T-helper 2 cell treated with Interferon-gamma antibody and Interleukin-4, amounts not matched to agents 100 ng/mL and 5 ng/mL, for 36 hours (primary cell): Measurements from ENCODE around the gene REC8. TPM values are rescaled to one million over a fixed set of nuclear protein-coding genes. Genes with fewer than 3 reads are reported as not detected.

Experiments used
- intact Hi-C: fragments of 100-400 bp; cut with micrococcal nuclease; formaldehyde crosslinking; loops from one replicate; pipeline ENCODE4 v1.15.1; 2023
- total RNA-seq: library from RNA; stranded (reverse); gene quantifications from 2 replicates; pipeline ENCODE4 v1.2.3, GENCODE V29; 2022

The REC8 gene
- total RNA-seq, 1 donor from 2014 or later = 68.7 TPM

GRCh38 chr14:24181371-24182077 lies 9.6 kb downstream of the REC8 start:
- intact Hi-C loops = no loop called here

DNA sequence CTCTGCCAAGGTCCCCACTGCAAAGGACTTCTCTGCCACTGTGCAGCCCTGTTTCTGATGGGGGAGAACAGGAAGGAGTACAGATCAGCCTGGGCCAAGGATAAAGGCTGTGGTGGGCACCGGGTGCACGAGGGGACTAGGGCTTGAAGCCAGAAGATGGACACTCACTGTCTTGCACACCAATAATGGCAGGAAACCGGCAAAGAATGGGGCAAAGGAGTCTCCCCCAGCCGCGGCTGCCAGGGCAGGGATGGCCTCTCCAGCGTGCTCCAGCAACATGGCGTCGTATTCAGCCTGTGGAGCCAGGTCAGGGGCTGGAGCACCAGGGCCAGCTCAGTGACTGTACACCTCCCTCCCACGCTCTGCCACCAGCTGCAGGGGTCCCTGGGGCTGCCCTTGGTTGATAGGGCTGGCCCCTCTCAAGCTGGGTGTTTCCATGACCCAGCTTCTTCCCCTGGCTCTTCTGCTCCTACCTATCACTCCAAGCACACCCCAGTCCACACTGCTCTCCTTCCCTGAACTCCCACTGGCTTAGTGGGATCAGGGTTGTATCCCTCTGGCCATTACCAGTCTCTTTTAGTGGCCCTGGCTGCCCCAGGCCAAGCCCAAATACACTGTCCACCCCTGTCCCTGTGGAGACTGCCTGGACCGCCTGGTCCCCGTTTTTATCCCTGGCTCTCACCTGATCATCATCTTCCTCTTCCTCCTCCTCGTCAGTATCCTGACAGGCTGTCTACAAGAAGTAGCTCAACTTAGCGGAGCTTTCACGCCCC lies 10.4 kb downstream of the REC8 start:
- intact Hi-C loops = no loop called here

- intact Hi-C loops = no loop called here
Measured at GRCh38 chr14:24183014-24183481, 11.2 kb downstream of the REC8 start.

DNA sequence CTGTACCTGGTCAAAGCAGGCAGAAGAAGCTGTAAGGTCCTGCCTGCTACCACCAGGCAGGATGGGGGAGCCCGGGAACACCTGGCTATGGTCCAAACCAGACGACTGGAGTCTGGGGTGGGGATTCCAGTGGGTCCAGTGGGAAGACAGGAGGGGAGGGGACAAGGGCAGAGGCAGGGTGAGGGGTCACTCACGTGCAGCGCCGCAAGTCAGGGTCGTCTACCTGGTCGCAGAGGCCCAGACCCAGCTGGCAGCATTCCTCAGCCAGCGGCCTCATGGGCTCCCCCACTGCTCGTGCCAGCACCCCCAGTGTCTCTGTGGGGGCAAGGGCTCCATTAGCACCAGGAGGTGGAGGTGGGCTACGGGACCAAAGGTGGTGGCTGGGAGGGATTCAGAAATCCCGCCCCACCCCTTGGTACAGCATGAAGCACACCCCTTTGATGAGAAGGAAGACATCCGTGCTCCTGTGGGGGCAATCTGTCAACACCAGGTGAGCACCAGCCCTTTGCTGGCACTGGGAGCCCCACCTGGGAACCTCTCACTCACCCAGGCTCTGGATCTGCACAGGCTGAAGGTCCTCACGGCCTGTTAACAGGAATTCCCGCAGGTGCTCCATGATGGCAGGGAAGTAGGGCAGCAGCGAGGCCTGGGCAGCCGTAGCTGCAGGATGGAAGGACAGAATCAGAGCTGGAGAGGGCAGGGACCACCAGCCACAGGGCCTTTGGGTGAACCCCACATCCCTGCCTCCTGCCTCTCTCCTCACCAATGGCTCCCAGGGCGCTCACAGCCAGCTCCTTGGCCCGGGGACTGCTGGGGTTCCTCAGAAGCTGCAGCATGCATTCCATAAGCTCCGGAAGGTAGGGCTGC lies 12.5 kb downstream of the REC8 start:
- intact Hi-C loops = no loop called here

DNA sequence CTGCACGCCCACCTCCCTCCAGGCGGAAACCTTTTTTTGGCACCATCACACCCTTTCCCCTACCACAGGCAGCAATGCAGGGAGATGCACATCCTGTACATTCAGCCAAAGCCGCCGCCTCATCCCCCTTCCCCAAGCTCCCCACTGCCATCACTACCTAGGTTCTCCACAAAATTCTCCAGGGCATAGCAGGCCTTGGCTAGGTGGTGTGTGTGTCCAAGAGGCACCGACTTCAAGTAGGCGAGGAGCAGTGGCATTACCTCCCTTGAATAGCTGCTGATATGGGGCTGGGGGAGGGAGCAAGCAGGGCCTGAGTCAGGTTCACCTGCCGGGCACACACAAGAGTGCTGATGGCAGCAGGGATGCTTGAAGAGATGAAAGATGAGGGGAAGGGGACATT lies 13.1 kb downstream of the REC8 start:
- intact Hi-C loops = no loop called here

- intact Hi-C loops = no loop called here
Measured at GRCh38 chr14:24185741-24186140, 13.9 kb downstream of the REC8 start.

- intact Hi-C loops = no loop called here
Measured at GRCh38 chr14:24186831-24187538, 15.1 kb downstream of the REC8 start.

GRCh38 chr14:24187539-24187915 lies 15.6 kb downstream of the REC8 start:
- intact Hi-C loops = no loop called here

GRCh38 chr14:24188251-24189058 lies 16.6 kb downstream of the REC8 start, which contains the start of gene IPO4:
IPO4 (minus strand) TSS chr14:24188816; CDS start chr14:24188787, 29 bp downstream.
- intact Hi-C loops = loop anchor here (1.0 to 2.0 kb wide), 6 partner anchors 25 to 74 kb away; partner anchors contain the start of genes CHMP4A, DCAF11, GMPR2 and IRF9

DNA sequence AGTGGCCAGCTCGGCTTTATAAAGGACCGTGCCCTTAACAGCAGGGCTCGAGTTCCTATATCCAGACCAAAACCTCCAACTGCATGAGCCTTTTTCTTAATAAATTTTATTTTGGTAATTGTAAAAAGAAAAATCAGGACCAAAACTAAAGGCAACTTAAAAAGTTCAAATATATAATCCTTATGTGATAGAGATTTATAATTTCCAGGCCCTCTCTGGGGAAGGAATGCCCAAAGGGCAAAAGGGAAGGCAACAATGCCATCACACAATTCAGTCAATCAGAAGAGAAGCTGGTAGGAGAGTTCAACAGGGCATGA lies 17.1 kb downstream of the REC8 start:
- intact Hi-C loops = loop anchor here (2.0 kb wide), 2 partner anchors 44 to 74 kb away; partner anchors contain the start of genes DCAF11, GMPR2, NEDD8 and NRL

DNA sequence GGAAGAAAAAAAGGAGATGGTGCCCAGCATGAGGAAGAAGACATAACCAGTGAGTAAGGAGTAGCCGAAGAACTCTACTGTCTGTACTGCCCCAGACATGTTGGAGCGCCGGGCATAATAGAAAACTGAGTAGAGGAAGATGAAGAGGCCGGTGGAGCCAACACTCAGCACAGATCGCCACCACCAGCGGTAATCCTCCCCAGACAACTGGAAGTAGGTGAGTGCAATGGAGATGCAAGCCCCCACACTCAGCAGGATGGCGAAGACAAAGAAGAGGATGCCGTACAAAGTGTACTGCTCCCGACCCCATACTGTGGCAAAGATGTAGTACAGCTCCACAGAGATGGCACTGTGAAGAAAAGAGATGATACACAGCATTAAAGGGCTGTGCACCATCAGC lies 17.6 kb downstream of the REC8 start:
- intact Hi-C loops = loop anchor here (2.0 kb wide), 2 partner anchors 43 to 75 kb away; partner anchors contain the start of genes DCAF11, GMPR2, NEDD8 and NRL

- intact Hi-C loops = no loop called here
Measured at GRCh38 chr14:24190416-24190815, 18.5 kb downstream of the REC8 start.

GRCh38 chr14:24192933-24193332 lies 21.1 kb downstream of the REC8 start:
- intact Hi-C loops = no loop called here

DNA sequence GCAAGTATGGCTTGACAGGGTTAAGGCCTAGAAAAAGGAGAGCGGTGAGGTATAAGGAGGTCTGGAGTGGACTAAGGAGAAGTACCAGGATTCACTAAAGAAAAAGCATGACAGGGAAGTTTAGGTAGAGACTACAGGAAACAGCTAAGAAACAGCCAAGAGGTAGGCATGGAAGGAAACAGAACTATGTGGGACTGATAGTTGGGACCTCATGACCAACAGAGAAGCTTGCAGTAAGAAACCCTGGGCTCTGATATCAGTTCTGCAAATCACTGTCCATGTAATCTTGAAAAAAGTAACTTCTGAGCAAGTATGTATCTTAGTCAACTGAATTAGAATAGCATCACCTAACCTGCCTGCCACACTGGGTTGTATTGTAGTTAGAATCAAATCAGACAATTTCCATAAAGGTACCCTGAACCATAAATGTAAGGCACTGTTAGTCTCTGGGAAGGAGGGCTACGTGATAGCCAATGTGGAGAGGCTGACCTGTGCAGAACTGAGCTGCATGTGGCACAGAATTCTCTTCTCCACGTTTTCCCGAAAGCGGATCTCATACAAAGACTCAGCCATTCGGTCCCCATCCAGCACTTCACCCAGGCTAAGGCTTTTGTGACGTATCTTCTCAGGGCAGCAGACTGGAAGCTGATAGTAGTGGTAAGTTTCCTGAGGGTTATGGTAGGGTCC lies 22.4 kb downstream of the REC8 start:
- intact Hi-C loops = no loop called here

DNA sequence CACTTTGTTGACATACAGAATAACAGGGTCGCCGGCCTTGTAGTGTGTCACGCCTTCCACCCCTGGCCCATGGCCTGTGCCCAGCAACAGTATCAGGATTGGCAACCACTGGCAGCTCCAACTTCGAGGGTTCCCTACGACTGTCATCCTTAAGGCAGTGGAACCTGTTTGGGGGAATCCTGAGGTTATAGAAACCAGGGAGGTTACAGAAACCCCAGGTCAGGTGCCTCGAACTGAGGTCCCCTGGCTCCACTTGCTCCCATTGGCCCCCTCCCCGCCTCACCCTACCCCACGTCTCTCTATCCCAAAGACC lies 22.9 kb downstream of the REC8 start:
- intact Hi-C loops = loop anchor here (1.0 to 5.0 kb wide), 3 partner anchors 18 to 247 kb away; partner anchors contain the start of genes CHMP4A, RABGGTA and SDR39U1

- intact Hi-C loops = loop anchor here (1.0 to 5.0 kb wide), 3 partner anchors 18 to 247 kb away; partner anchors contain the start of genes CHMP4A, RABGGTA and SDR39U1
Measured at GRCh38 chr14:24195186-24196070, 23.5 kb downstream of the REC8 start, which contains the start of gene TM9SF1. TM9SF1 (minus strand) TSS chr14:24195441; CDS start chr14:24195019, 422 bp downstream.

DNA sequence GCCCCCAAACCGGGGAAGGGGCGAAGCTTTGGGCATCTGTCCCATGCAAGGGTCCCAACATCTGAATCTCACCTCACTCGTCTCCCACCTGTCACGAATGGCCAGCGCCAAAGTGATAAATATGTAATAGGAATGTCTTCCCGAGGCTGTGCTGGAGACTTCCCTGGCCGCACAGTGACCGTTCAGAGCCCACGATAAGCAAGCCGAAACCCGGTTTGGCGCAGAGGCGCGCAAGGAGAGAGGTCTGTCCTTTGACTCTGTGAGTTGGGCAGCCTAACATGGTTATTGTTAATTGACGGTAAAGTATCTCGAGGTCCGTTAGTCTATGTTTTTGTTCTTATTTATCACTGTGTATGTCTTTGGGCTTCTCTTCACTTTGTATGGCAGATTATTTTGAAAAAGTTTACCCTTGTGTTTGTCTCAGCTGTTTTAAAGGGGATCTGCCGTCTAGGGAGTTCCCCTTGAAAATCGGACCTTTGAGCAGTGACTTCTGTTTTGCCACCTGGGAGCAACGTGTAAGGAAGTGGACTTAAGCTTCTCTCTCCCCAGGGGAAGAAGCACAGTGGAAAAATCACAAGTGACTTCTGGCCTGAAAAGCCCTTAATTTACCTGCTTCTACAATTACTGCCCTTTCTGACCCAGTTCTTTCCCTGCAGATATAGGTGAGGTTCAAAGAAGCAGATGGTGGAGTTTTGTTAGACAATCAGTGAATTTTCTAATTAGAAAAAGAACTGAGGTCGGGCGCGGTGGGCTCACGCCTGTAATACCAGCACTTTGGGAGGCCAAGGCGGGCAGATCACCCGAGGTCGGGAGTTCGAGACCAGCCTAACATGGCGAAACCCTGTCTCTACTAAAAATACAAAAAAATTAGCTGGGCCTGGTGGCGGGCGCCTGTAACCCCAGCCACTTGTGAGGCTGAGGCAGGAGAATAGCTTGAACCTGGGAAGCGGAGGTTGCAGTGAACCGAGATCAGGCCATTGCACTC lies 24.5 kb downstream of the REC8 start:
- intact Hi-C loops = loop anchor here (5.0 kb wide), 1 partner anchor 246 kb away; the partner anchor contains the start of gene SDR39U1
